GM12892 (cell line): ENCODE measurements around the gene PTPRN2.

ENCODE experiments used
- POLR2A ChIP-seq: IDR thresholded peaks from 2 replicates; pipeline ENCODE4 v1.6.1; 2011; ENCODE audit warnings: low read depth, low read length, control low read depth
- POLR2AphosphoS5 ChIP-seq: IDR thresholded peaks from 2 replicates; pipeline ENCODE4 v1.6.1; 2011; ENCODE audit warnings: low read depth, low read length, control low read depth
- TAF1 ChIP-seq: IDR thresholded peaks from 2 replicates; pipeline ENCODE4 v1.6.1; 2011; ENCODE audit warnings: low read depth, mild to moderate bottlenecking, control low read depth, low read length, borderline replicate concordance

DNA sequence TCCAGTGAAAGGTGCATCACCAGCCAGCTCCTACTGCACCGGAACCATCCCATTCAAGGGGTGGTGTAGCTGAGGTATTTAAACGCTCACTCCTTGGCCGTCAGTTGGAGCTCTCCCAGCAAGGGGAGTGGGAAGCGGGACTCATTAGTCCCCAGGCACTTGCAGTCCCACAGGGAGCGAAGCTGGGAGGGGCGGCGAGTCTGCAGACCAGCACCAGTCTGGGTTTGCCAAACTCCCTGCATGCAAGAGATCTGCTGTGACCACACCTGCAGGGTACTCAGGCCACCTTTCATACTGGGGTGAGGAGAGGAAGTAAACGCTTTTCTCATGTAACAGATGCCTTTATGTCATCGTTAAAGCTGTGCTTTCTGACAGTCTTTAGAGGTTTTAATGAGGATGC, 187.9 kb downstream of the PTPRN2 start:
- no peak for TF ChIP-seq POLR2AphosphoS5
- TF ChIP-seq POLR2A = no peak
- TF ChIP-seq TAF1 = no peak
